ENCODE results near the gene ARHGAP6.

The ARHGAP6 gene

DNA sequence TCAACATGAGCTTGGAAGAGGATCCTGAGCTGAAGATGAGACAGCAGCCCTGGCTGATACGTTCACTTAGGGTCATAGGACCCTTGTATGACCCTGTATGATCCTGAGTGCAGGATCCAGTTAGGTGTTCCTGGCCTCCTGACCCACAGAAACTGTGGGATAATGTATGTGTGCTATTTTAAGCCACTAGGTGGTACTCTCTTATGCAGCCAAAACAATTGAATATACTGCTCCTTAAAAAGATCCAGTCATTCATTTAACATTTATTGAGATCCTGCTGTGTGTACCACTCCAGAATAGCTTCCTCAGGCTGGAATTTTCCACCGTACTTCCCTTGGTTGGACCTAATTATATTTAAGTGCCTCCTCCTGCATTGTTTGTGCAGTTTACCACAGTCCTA, 205.4 kb downstream of the ARHGAP6 start:
- DNase-seq (ENCODE audit: low spot score): no peak

DNA sequence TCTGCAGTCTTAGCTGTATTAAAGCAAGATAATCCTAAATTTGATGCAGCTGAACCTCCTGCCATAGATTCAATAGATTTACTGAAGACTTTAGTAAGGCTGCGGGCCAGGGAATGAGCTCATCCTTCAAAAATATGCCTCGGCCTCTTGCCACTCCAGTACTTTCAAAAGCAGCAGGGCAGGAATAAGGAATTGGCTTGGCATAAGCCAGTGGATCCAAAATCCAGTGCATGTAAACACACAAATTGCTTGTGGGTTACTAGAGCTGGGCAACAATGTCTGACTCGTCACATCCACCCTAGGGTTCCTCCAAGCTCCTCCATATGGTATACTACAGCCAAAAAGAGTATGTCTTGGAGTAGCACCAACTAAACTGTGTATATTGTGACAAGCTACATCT, 207.6 kb downstream of the ARHGAP6 start:
- DNase-seq (ENCODE audit: low spot score): no peak

DNA sequence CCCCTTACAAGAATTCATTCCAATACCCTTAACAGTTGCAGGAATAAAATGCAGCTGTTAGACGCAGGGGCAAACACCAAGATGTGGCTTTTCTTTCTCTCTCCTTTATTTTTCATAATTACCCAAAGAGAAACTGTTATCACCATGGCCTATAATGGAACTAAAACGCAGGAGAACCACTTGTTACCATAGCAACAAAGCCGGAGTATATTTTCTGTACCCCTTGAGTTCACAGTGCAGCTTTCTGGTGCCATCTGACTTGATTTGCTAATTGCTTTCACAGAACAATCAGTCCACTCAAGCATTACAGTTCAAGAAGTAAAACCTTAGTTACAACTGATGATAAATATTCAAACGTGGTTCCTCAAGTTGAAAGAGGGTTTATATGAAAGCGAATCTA, 214.6 kb downstream of the ARHGAP6 start:
- DNase-seq (ENCODE audit: low spot score): no peak

DNA sequence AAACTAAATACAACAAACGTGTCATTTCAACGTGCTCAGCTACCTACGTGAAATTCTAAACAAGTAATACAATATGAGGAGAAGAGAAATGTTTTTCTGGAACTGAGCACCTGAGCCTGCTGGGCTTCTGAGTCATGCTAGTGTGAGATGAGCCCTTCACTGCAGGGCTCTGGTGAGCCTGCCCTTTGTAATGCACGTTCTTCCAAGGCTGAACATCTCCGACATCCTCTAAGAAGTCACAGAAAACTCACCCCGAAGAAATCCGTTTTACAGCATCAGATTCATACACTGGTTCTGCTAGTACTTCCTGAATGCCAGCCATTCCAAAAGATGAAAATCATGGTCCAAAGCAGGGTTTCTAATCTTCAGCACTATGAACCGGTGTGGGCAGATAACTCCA, 215.4 kb downstream of the ARHGAP6 start:
- no peak for DNase-seq (ENCODE audit: low spot score)

DNA sequence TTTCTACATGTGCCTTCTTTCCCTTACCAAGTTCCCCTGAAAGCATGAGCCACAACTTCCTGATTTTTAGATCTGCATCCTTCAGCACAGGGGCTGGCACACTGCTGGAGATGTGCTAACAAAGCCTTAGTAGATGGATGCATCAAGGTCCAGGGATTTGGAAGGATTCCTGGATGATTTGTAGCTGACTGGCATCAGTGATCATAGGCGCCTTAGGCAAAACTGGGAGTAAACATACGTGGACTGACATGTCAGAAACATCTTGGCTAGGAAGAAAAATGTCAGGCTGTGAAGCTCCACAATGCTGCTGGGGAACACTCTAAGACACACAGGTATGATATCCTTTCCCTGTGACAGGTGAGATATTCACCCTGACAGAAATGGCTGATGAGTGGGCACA, 216.1 kb downstream of the ARHGAP6 start:
- DNase-seq (ENCODE audit: low spot score): no peak

DNA sequence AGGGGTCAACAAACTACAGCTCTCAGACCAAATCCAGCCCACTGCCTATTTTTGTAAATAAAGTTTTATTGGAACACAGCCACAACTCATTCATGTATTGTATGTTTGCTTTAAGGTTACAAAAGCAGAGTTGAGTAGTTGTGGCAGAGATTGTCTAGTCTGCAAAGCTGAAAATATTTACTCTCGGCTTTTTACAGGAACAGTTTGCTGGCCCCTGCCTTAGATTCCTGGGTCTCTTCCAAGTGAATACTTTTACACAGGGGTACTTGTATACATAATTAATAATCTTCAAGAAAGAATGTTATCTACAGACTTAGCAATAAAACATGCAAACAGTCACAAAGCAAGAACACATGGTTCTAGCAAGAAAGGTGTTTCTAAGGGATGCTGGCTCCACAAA, 218.3 kb downstream of the ARHGAP6 start:
- no peak for DNase-seq (ENCODE audit: low spot score)

DNA sequence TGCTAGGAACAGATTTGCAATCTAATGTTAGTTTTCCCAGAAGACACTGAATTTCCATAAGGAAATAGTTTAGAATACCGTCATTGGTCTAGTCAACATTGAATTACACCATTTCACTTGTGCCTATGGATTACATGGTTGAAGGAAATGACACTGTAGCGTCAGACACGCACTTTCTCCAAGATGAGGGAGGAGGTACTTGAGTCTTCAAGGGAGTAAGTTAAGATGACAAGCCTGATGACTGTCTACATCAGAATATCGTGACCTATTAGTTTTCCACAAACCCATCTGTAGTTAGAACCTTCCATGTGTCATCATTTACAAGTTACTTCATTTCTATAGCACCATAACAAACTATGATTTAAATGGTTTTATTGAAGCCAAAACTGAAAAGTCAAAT, 218.8 kb downstream of the ARHGAP6 start:
- DNase-seq (ENCODE audit: low spot score): no peak

DNA sequence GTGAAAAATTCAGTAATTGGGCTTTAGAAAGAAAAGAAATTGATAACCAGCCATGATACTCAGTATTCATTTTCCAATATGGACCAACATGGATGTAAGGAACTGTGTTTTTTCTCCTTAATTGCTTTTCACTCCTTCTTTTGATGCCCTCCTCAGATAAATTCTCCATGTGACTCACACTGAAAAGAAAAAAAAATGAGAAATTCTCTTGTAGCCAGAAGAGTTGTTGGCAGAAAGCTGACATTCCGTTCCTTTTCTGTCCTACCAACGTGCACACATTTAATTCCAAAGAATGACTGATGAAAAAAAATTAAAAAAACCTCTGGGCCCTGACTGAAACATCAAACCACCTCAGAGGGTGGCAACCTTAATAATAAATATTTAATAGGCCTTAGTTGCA, 219.4 kb downstream of the ARHGAP6 start:
- DNase-seq (ENCODE audit: low spot score): no peak

DNA sequence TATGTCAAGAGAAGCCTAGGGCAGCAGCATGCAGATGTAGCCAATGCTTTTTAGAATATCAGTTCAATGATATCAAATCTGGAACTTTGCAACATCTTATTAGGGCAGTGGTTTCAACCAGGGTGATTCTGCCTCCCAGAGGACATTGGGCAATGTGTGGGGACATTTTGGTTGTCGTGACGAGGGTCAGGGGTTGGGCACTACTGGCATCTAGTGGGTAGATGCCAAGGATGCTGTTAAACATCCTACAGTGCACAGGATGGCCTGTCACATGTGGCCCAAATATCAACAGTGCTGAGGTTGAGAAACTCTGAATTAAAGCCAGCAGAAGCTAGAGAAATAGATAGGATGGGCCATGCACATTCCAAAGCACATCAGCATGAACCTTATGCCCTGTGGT, 220.2 kb downstream of the ARHGAP6 start:
- no peak for DNase-seq (ENCODE audit: low spot score)

DNA sequence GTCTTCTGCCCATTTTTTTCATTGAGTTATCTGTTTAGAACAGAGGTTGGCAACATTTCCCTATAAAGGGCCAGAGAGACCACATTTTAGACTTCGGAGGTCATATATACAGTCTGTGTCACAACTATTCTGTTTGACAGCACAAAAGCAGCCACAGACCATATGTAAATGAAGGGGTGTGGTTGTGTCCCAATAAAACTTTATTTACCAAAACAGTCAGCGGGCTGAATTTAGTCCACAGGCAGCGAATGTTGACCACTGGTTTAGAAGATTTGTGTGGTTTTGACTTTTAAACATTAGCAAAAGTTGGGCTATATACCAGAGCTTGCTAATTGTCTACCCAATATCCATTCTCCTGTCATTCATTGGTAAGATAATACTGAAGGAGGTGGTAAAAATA, 221.7 kb downstream of the ARHGAP6 start:
- no peak for DNase-seq (ENCODE audit: low spot score)

DNA sequence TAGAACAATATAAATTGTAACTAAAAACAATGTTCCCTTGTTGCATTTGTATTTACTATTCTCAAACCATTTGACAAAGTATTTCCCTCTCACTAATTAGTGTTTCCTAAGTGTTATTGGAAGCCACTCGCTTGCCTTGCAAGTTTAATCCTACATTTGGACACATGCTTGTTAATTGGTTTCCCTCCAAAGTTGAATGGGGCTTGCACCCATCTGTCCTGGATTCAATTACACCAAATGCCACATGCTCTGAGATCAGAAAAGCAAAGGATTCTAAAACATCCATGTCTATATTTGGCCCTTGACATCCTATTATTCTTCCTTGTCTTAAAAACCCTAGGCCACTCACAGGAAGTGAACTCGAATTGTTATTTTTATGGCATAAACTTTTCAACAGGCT, 225.9 kb downstream of the ARHGAP6 start:
- no peak for DNase-seq (ENCODE audit: low spot score)

DNA sequence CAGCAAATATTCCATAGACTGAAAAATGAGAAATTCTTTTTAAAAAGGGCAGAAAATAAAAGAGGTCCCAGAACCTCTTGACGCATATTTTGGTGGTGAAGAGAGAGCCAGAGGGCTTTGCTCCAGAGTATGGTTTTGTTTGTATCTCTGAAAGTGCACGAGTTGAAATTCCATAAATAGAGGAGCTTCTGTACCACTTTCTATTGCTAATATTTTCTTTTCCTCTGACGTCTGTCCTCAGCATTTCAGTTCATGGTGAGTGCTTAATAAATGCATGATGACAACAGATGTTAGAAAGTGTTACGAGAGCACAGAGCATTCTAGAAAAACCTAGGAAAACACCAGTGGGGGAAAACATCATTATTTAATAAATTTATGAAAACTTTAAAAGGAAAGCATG, 227.0 kb downstream of the ARHGAP6 start:
- no peak for DNase-seq (ENCODE audit: low spot score)

DNA sequence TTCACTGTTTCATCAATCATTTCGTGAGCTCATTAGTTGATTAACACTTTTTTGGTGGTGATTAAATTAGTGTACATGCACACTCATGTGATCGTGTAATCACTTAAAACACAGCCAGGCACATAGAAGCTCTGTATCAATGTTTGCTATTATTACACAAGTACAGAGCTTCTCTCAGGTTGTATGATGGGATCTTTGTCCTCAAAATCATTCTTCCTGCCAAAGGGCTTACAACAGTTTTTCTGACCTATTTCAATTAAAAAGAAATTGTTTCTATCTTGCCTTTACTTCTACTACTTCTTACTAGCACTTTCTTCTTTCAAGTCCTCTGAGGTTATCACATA, 227.4 kb downstream of the ARHGAP6 start:
- no peak for DNase-seq (ENCODE audit: low spot score)

DNA sequence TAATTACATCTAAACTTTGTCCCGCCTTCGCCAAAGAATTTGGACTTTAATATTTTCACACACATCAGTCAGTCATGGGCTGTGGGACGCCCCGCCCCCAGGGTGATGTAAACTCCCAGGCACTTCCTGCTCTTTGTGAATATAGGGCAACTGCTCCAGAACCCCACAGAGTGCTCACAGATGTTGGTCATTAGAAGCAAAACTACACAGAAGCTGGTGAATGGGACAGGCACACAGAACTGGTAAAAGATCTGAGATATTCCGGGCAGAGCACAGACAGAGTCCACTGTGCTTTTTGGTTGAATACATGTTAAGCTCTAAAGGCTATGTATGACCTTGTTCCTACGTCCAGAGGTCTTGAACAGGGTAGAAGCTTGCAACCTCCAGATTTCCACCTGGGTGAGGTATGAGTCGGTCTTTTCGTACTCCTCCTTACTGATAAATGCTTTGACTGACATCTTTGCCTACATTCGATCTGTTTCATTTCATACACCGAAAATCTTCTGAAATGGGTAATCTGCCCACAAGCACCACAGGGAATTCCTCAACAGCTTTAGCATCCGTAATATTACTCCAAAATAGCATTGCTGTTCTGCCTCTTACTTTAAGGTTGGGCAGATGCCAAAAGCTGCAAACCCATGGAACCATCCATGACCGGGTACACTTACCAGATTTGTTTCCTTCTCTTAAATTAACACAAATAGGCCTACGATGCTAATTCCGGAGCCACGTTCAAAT, 227.9 kb downstream of the ARHGAP6 start:
- no peak for DNase-seq (ENCODE audit: low spot score)

DNA sequence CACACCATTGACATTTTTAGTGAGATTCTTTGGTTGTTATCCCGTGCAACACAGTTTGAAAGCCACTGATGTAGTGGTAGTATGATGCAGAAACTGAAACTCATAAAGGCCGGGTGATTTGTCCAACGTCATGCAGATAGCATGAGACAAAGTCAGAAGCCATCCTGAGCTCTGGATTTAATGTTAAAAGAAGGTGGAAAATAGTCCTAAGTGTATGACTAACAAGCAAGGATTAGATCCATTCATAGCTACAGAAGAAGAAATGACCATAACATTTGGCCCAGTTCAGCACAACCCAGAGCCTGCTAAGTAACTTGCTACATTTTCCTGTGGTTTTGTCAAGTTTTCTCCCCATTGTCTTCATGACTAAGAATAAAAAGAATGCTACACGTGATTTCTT, 230.2 kb downstream of the ARHGAP6 start:
- DNase-seq (ENCODE audit: low spot score): no peak

DNA sequence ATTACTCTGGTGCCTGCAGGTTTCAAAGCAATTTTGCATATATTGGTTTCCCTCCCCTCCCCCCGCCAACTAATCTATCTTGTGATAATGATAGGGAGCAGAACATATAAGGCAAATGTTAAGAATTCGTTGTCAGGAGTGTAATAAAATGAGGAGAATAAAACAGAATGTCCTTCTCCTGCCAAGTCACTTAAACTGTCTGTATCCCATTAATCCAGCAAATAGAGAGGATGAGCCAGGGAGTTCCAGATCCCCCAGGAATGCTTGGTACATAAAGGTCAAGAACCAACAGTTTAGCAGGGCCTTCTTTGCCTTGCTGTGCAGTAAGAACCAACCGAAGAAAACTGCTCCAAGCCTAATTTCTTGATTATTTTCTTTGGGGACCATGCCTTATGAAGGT, 231.1 kb downstream of the ARHGAP6 start:
- DNase-seq (ENCODE audit: low spot score): no peak

DNA sequence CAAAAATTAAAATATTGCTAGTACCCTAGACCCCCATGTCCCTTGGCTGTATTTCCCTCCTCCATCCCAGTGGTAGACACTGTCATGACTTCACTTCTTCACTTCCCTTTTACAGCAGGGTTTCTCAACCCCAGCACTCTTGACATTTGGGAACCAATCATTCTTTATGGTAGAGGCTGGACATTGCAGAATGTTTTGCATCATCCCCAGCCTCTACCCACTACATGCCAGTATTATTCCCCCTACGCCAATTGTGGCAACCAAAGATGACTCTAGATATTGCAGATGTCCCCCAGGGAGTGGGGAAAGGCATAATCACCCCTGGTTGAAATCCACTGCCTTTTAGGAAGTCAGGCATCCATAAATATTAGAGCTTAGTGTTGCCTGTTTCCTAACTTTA, 233.9 kb downstream of the ARHGAP6 start:
- DNase-seq (ENCODE audit: low spot score): no peak

DNA sequence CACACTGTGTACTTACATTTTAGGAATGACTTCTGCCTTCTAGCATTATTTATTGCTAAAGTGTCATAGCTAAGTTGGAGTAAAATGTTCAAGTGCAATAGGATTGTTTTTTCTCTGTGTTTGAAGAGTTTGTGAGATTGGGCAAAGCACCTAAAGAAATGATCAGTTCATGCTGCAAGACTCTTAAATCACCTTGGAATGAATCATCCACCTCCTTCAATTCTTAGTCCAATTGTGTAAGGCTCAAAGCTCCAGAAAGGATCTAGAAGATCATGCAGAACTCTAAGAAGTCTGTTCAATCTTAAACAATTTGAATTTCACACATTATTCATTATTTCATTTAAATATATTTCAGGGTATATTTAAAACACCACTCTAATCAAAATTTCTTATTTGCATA, 235.4 kb downstream of the ARHGAP6 start:
- no peak for DNase-seq (ENCODE audit: low spot score)

DNA sequence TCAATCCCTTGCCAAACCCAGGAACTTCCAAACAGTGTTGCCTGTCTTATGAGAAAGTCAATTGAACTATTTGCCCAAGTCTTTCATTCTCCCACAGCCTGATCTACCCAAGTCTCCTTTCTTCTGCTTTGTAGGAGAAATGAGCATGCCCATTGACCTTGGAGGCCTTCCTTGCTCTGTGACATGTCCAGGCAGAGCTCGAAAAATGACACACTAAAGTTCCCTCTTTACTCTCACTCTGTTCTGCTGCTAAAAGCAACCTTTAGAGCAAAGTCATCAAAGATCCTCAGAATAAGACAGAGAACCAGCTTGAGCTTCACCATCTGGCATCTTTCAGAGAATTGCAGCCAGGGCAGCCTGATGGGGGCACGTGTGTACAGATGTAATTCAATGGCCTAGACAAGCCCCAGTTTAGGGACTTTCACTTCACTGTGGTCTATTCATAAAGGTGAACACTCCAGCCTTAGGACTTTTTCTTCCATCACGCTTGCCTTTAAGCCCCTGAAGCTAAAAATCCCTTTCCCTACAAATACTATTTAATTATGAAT, 236.1 kb downstream of the ARHGAP6 start:
- no peak for DNase-seq (ENCODE audit: low spot score)

DNA sequence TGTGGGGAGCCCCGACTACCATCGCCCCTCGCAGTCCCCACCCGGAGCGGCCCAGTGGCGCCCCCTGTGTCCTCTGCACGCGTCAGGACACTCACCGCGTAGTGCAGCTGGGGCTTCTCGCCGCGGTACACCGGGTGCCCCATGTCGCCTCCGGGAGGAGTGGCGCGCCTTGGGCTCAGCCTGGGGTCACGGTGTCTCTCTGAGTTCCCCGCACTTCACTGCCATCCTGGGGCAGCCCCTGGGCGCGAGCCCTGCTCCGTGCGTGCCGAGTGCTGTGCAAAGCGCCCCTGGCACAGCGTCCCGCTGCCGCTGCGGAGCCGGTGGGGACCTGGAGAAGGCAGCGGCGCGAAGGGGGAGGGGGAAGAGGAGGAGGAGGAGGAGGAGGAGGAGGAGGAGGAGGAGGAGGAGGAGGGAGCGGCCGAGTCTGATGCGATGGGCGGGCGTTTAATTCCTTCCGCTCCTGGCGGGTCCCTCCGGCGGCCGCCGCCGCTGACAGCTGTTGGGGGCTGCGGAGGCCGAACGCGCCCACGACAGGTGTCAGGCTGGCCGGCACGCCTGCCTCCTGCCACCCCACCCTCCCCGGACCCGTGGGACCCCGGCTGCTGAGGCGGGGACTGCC, 238.2 kb downstream of the ARHGAP6 start:
- no peak for DNase-seq (ENCODE audit: low spot score)

DNA sequence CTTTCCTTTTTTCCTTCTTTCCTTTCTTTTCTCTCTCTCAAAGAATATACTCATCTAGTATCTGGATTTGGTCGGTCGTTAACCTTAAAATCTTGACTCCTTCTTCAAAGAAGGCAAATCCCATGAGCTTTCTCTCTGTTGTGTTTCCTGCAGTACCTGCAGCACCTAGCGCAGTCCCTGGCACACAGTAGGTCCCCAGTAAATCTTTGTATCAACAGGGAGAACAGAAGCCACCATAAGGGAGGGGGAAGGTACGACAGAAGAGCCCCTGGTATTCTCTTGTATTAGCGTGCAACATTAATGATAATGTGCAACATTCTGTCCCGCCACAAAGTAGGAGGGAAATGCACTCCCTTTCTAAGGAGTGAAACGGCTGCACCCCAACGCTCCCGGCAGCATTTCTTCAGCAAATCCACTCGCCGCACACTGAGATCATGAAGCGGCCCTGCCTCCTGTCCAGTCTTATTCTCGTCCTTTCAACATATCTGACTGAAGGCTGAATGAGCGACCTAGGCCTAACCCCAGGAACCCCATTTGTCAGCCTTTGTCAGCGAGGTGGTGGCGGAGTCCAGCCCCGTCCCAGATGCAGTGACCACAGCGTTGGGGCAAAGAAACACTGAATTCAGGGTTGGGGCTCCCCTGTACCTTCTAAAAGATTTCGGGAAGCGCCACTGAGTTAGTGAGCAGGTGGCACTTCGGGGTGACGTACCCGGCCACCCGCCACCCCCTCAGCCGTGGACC, 238.8 kb downstream of the ARHGAP6 start:
- no peak for DNase-seq (ENCODE audit: low spot score)

DNA sequence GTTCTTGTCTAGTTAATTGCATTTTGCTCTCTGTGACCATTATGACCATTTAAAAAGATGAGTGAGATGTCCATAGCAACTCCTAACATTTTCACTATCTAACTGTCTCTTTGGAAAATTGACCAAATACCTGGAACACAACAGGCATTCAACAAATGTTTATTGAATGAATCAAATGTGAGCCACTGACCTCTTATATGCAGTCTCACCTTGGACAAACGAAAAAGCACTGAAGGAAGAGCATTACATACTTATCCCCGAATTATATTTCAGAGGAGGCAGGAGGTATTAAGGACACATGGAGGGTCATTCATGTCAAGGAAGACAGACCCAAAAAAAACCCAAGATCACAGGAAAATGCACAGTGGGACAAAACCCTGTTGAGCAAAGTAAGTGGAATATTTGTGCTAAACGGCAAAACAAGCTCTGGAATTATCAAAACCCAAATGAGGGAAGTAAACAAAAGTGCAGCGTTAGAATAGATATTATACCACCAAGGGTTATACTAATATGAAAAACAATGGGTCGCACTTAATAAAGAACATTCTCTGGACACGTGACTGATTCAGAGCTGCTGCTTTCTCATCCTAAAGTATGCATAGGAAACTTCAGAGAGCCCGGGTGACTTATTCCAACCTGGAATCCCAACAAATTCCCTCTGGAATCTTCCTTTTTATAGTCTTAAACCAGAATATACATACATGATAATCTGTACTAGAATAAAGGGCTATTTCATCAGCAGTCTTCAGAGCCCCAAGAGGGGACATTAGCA, 240.6 kb downstream of the ARHGAP6 start:
- no peak for DNase-seq (ENCODE audit: low spot score)

DNA sequence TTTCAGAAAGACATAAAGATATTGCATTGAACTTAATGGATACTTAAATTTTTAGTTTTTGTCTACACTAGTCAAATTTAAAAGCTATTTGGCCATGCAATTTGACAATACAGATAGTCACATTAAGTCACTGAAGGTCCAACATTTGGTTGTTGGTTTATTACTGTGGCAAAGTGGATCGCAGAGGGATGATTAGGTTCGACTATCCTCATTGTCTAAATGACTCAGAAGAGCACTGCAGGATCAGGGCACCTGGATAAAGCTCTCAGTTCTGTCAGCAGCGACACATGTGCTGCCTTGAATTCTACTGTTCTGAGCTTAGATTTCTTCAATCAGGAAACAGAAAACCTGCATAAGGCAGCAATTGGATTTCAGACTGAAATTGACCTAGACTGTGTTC, 241.8 kb downstream of the ARHGAP6 start:
- no peak for DNase-seq (ENCODE audit: low spot score)
